Measurements from ENCODE around the gene CBLN1.

The CBLN1 gene

DNA sequence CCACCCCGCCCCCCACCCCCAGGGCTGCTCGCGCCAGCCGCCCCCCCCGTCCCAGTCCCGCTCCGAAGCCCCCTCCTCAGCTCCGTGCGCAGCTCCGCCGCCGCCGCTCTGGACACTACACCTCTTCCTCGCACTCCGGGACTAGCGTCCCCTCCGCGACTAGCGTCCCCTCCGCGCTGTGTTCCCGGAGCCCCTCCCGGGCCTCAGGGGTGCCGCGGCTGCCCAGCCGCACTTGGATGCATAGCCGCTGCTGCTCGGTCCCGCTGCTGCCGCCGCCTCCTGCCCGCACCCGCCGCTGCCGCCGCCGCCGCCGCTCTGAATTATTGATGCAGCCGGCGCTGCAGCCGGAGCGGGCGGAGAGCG lies at the start of gene CBLN1:
Gene CBLN1 (minus strand): TSS at position 359 of the 363 bp plus-strand sequence. CDS start 373 bp downstream, outside the sequence.
- DNase-seq = no peak

DNA sequence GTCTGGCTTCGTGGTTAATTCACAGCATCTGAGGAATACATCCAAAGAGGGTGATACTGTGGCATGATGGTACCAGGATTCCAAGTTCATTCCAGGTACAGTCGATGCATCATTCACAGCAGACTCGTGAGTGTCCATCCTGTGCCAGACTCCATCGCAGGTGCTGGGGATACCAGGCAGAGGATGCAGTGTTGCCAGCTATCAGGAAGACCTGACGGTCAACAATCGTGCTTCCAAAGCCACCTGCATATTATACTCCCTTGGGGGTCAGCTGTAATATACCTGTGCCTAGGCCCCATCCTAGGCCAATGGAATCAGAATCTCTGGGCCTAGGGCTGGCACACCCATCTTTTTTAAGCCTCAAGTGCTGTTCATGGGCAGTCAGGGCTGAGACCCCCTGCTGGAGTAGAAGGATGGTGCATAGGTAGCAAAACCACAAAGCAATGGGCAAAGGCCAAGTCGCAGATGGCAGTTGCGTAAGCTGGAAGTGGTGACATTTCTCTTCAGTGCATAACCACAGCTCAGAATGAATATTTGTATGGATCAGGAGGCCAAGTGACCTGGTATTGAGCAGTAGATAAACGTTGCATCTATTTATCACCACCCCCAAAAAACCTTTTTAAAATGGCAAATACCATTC lies 49.0 kb upstream of the CBLN1 start:
- no peak for DNase-seq

DNA sequence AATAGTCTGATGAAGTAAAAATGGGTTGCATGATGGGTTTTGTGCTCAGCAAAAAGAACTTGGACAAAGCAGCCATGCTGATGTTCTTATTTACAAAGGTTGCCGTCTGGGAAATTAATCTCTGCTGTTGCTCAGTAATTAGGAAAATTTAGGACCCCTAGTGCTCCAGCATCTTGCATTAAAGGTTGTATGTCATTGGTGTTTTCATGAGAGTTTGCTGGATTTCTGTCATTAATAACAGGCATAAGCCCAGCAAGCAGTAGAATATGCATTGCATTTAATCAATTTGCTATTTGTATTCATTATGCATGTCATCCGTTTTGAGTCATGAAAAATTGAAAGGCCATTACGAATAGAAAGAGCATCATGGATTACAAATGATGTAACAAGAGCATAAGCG lies 46.7 kb upstream of the CBLN1 start:
- DNase-seq = no peak

DNA sequence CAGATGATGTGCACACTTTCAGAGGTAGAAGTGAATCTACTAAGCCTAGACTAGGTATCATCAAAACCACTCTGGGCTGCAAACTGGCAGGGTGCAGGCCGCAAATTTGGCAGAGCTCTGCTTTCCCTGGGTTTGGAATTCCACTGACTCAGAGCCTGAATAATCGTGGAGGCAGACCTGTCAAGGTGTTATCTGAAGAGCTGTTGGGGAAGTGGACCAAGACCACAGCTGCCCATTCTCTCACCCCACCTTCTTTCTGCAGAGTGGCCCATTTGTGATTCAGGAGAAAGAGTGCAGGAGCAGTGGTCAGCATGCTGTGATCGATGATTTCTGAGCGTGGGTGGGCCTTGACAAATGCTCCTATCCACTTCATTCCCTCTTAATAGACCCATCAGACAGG lies 45.8 kb upstream of the CBLN1 start:
- DNase-seq = no peak

DNA sequence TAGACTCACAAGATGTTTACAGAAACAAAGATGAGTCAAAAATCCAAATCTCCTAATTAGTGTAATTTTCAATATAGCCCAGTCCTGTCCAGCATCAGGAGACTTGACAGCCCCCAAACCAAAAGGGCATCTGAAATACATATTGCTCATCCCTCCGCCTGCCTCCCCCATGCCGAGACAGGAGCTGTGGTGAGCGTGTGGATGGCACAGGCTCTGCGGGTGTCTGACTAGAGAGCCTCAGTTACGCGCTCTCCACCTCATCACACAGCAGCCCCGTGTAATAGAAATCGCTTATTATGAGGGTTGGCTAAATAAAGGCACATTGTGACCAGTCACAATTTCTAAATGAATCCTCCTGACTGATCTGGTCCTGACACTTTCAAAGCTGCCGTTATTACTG lies 43.1 kb upstream of the CBLN1 start:
- DNase-seq = no peak

DNA sequence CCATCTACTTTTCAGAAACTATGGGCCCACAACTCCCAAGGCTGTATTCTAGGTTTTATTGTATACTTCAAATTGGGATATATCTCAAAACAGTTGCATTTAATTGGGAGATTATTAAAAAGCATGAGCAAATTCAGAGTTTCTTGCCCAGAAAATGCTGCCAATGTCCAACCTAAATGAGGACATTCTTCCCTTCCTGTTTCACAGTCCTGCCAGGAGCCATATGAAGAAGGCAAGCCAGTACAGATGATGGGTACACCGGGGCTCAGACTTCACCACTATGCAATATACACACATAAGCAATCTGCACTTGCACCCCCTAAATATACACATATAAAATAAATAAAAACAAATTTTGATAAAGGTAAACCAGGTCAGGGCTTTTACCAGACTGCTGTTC lies 34.0 kb upstream of the CBLN1 start:
- DNase-seq = no peak

DNA sequence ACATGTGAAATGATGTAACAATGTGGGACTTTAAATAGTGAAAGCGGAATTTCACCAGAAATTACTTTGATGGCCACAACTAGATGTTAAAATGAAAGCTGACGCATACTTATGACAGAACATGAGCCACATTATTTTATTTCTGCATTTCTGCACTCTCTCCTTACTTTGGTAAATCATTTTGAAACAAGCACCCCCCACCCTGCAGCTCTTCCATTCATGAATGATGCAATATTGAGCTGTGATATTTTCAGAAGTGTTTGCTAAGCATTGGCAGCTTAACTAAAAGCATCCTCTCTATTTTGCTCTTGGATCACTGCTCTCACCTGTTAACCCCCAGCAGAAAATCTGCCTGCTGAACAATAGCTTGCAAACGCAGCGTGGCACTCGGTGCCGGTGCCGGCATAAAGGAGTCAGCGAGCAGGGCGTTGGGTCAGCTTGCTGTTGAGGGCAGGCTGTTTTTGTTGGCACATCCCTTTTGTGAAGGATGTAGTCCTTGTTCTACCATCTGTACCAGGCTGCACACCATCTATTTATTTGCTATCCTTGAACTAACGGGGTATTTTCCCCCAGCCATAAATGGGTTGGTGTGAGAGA lies 30.8 kb upstream of the CBLN1 start:
- peak; percentile 36 for DNase-seq

DNA sequence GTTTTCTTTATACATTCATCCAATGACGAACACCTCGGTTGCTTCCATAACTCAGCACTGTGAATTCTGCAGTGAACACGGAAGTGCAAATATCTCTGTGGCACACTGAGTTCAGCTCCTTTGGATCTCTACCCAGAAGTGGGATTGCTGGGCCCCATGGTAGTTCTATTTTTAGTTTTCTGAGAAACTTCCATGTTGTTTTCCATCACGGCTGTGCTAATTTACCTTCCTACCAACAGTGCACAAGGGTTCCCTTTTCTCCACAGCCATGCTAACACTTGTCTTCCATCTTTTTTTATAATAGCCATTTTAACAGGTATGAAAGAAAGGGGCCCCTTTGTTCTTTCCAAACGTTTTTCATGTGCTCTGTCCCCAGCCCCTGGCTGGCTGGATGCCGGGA lies 30.2 kb upstream of the CBLN1 start:
- DNase-seq = no peak

DNA sequence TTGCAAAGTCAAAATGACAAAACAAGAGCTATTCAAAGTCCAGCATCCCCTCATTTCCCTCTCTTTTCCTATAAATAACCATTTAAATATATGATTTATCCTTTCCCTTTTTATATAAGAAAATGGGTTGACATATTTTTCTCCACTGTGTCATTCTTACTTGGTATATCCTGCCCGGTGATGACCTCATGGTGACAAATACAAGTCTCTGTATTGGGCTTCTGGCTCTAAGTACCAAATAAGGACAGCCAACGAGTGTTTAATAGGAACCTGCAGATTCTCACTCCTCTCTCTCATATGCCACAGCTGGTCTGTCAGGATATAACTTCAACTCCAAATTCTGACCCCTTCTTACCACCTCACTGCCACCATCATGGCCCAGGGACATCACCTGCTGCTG lies 25.5 kb upstream of the CBLN1 start:
- no peak for DNase-seq

DNA sequence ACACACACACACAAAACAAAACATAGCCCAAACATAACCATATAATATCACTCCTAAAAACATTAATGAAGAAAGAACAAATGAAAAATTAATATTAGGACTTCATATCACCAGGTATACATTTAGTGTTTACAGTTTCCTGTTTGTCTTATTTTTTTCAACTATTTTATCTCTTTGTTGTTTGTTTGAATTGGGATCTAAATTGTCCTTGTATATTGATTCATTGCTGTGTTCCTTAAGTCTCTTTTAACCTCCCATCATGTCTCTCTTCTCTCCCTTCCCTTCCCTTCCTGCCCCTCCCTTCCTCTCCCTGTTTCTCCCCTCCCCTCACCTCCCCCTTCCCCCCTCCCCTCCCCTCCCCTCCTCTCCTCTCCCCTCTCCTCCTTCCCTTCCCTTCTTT lies 23.8 kb upstream of the CBLN1 start:
- DNase-seq = no peak

DNA sequence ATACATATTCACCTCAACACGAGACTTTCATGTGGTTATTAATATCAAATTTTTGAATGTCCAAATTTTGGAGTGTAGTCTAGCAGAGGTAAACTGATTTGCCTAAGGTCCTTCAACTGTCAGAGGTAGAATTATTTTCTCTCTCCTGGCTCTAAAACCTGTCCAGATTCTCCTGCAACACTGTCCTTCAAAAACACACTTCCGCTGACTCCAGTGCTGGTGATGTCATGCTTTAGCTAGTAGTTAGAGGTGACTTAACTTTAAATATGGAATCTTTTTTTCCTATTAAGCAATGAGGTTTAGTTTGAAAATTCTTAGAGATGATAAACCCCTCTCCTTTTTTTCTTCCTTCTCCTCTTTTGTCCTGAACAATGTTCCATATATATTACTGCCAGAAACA lies 10.8 kb upstream of the CBLN1 start:
- no peak for DNase-seq

DNA sequence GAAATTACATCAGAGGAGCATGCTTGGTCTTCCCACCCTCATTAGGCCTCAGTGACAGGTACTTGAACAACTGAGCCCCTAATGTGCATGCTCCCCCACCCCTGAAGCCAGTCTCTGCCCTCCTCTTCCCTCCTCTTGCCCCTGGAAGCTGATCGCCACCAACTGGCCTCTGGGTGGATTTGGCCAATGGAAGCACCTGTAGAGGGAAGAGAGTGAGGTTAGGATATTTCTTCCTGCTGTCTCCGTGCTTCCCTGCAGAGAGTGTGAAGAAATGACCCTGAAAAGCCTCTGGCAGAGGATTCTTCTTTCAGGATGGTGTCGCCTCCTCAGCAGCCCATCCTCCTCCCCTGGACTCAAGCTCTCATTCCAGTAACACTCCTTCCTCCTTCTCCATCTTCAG lies 5.9 kb upstream of the CBLN1 start:
- DNase-seq = no peak

DNA sequence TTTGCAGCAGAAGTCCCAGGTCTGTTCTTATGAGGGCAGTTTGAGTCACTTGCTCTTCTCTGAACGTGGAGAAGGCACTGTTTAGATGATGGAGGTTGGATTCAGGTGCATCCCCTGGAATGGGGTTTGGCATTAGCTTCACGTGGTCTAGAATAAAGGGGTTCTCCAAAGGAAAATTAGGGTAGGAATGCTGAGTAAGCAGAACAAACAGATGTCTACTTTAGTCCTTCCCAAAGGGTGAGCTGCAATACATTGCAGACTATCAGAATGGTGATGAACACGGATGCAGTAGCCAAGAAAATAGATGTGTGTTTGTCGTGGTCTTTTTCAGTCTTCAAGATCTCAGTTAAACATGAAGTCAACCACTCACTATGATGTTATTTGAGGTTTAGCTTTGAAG lies 3.3 kb upstream of the CBLN1 start:
- DNase-seq = no peak

DNA sequence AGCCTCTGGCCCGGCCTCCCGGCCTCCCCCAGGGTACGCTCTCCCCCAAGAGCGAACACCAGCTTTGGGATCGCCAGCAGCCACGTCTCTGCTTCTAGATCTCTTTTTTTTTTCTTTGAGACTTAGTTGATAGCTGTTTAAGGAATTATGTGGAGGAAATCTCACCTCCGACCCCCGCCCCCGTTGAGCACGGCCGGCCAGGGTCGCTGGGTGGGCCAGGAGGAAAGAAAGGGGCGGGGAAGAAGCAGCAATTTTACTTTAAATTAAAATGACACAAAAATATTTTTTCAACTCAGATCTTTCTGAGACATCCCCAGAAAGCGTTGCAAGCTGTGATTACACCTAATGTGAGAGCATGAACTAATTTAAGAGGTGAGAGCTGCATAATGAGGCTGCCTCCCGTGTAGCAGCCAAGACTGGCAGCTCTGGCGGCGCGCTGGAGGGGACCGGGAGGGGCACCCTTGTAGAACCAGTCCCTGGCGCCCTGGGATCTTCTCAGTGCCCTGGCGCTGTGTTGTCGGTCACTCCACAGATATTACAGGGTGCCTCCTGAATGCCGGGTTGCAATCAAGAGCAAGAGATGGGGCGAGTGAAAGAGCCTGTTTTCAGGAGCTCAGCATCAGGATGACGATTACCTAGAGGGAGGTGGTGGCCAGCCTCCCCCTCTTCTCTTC lies 1.9 kb upstream of the CBLN1 start:
- peak; percentile 45 for DNase-seq

DNA sequence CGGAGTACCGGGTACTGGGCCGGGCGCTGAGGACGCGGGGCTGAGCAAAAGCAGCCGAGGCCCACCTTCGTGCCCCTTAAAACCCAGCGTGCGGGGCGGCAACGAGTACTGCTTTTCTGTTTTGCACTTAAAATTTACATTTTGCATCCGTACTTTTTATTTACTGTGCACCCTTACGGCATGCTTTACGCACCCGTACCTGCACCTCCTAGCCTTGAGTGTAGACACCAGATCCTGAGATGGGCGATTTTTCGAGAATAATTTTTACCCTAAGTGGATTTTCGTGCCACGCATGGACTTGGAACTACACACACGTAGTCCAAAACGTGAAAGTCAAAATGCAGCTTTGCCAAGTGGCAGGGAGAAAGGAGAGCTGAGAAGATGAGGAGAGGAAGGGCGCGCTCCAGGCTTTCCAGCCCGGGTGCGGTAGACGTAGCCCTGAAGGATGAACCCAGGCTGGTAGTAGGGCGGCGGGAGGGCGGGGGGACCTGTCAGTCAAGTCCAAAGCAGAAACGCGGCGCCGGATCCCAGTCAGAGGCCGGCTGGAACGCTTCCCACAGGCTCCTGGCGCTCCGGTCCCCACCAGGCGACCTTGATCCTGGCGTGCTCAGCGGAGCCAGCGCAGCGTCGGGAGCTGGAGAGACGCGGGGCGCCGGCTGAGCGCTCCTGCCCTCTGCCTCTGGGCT lies 1.2 kb upstream of the CBLN1 start:
- peak; percentile 45 for DNase-seq

DNA sequence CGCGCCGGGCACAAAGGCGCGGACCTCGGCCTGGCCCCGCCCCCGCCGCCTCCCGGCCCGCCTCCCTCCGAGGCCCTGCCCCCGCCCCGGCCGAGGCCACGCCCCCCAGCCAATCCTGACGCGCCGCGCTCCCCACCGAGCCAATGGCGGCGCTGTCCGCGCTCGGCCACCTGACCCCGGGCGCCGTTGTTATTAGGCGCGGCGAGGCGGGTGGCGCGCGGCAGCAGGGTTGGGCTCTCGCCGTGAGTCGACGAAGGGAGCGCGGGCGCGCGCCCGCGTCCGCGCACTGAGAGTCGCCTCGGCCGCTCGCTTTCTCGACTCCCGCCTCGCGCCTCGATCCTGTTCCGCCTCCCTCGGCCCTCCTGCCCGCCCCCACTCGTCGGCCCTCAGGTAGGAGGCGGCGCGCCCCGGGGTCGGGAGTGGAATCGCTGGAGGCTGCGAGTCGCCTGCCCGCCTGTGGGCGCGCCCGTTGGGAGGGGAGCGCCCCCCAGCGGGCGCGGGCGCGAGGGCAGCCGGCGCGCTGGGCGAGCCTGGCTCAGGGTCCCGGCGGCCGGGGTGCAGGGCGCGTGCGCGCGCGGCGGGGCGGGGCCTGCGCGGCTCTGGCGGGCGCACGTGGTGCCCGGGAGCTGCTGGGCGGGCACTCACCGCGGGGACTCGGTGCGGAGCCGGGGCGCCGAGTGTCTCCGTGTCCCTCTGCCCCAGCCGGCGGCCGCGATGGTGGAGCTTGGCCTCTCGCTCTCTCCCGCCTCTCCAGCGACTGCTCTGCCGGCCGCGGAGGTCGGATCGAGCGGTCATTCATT lies 405 bp upstream of the CBLN1 start:
- peak; percentile 92 for DNase-seq

DNA sequence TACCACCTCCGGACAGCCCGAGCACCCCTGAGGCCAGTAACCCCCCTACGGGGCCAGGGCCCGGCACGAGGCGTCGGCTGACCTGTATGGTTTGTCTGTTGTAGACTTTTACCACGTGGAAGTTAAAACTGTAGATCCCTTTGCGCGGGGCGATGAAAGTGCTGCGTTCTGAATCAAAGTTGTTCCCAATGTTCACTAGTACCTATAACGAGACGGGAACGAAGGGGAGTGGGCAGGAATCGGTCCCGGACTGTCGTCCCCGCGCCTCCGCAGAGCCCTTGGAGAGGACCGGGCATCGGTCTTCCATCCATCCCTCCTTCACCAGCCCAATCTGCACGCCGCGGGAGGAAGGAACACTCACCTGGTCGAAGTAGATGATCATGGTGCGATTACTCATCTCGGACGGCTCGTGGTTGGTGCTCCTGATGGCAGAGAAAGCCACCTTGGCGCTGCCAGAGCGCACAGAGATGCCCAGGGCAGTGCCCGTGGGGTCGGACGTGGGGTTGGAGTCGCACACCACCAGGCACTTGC lies 732 bp downstream of the CBLN1 start:
- DNase-seq = no peak

DNA sequence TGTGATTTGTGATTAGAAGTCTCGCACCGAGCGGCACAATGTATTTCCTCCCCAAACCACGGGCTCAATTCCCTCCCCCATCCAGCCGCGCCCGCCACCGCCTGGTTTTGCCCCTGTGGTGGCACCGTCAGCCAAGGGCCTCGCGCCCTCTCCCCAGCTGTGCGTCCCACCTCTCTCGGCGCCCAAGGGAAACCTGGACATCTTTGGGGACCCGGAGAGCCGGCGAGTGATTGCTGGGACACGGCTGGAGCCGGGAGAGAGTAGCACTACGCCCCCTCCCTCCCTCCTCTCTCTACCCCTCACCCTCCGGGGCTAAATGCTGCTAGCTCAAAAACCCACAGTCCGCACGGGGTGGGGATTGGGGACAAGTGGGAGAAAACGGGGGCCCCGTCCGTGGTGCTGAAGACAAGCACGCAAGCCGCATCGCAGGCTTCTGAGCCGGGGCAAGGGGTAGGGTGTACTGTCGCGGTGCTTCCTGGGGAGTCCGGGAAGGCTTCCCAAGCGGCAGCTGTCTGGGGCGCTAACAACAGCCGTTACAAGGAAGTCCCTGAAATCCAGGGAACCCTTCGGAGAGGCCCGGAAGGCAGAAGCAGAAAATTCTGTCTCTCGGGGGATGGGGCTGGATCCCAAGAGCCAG lies 1.4 kb downstream of the CBLN1 start:
- no peak for DNase-seq

DNA sequence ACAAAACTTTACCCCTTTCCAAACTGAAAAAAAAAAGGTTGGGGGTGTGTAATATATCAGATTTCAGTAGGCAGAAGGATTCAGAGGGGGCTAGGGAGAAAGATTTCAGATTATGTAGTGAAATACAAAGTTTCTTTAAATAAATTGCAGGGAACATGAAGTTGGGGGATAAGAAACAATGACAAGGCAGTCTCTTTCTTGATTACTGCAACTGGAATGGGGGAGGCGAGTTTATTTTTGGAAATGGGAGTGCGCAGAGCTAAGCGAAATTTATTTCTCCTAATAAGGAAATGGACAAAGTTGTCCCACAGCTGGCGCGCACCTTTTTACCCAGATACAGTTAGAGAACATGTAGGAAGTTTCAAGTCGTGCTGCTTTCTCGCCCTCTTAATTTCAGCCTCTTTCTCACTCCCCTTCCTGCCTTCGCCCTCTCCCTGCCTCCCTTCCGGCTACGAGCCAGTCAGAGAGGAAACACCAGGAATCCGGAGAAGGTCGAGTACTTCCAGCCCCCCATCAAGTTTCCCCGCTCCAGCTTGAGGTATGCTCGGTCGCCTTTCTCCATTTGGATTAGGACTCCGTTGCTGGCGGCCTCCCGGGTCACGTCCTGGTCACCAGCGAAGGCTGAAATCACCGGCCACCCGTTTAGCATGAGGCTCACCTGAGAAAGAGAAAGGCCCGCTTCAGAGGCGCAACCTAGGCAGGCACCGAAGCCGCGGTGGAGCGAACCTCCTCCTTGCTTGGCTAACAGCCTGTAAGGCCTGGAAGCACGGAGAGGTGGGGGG lies 2.5 kb downstream of the CBLN1 start:
- no peak for DNase-seq

DNA sequence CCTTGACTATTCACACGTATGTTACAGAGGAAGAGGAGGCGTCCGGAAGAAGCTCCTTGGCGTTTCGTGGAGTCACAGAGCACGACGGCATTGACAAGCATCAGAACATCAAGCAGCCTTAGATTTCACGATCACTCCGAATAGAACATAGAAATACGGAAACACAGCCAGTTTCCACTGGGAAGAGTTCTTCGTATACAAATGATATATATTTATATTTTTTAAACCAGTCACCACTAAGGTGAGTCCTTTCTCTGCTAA lies 3.1 kb downstream of the CBLN1 start:
- DNase-seq = no peak

DNA sequence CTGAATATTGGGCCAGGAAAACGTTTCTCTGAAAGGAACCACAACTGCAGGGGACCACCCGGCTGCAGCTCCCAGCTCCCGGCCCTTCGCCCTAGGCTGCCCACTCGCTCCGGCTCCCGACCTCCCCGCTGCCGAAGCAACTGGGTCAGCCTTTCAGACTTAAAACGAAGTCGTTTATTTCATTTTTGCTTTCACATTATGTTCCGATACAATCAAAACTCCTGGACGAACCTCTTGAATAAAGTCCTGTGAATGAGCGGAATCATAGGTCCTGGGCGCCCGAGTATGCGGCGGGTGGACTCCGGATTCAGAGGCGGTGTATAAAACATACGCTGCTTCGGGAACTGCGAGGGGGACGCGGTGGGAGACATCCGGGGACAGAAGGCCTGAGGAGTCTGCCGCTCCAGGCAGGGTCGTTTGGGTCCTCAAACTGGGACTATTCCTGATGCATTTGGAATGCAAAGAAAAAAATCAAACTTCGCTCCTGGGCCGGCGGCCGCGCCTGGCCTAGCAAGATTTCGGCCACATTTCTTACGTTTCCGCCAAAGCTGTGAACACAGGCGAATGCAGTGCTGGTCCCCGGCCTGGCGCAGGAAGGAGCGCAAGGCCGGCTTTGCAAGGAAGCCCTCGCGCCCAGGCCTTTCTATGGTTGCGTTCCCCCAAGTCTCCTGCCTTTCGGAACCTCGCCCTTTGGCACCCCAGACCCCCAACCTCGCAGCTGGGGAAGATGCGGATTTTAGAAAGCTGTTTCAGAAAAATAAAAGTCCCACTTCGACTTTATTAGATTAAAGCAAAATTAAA lies 3.7 kb downstream of the CBLN1 start:
- no peak for DNase-seq

Measured in NCI-H510A treated with DMSO at 0.1 percent for 48 hours (cell line).